CD4-positive, alpha-beta memory T cell (primary cell): ENCODE results near the gene SNX11. TPM values are rescaled to one million over a fixed set of nuclear protein-coding genes. Genes with fewer than 3 reads are reported as not detected.

Experiments used
- CTCF ChIA-PET: fragments of 350-600 bp; sonication (Branson Sonifier 250); formaldehyde crosslinking; loops from one replicate; lab custom pipeline; 2021; ENCODE audit warnings: inconsistent platforms; ENCODE audit not compliant: partially characterized antibody; lab: Charles Lee
- POLR2A ChIA-PET: fragments of 350-600 bp; sonication (Branson Sonifier 250); formaldehyde crosslinking; loops from one replicate; lab custom pipeline; 2021; ENCODE audit not compliant: partially characterized antibody; lab: Charles Lee
- DNase-seq, 5 donors: peaks; one replicate each; pipeline versions ENCODE4 v3.0.0 to v3.0.0-alpha.2; 2020 to 2022; ENCODE audit warnings: mixed read lengths in 1 of 5
- H3K27ac ChIP-seq: one replicate; pipeline ENCODE4 v1.7.0; 2013; ENCODE audit warnings: low read depth, low read length
- H3K27me3 ChIP-seq: 2 replicates; pipeline ENCODE4 v1.7.0; 2013; ENCODE audit warnings: mild to moderate bottlenecking, low read length, moderate library complexity; ENCODE audit not compliant: insufficient read depth
- H3K36me3 ChIP-seq: 2 replicates; pipeline ENCODE4 v1.7.0; 2013; ENCODE audit warnings: mild to moderate bottlenecking, low read length, moderate library complexity; ENCODE audit not compliant: insufficient read depth
- H3K4me1 ChIP-seq: 2 replicates; pipeline ENCODE4 v1.7.0; 2013; ENCODE audit warnings: mild to moderate bottlenecking, low read length, moderate library complexity; ENCODE audit not compliant: insufficient read depth
- H3K4me3 ChIP-seq, 2 donors: one replicate each; pipeline ENCODE4 v1.7.0; 2013; ENCODE audit warnings: low read length in 2 of 2, mild to moderate bottlenecking in 1 of 2
- H3K9me3 ChIP-seq, 2 donors: one replicate each; pipeline ENCODE4 v1.7.0; 2013; ENCODE audit warnings: low read length in 2 of 2, control low read depth in 1 of 2; ENCODE audit not compliant: control insufficient read depth in 1 of 2
- H3K27ac Mint-ChIP-seq, 7 donors: one replicate each; pipeline ENCODE4 v1.8.0; 2020 to 2021; ENCODE audit warnings: mixed read lengths in 7 of 7, mild to moderate bottlenecking in 6 of 7, inconsistent platforms in 3 of 7, moderate library complexity in 3 of 7
- H3K27me3 Mint-ChIP-seq, 2 donors: one replicate each; pipeline ENCODE4 v1.8.0; 2020 to 2021; ENCODE audit warnings: mixed read lengths in 2 of 2
- H3K36me3 Mint-ChIP-seq, 2 donors: one replicate each; pipeline ENCODE4 v1.8.0; 2020 to 2021; ENCODE audit warnings: mixed read lengths in 2 of 2, inconsistent platforms in 1 of 2, mild to moderate bottlenecking in 1 of 2
- H3K4me1 Mint-ChIP-seq, 4 donors: one replicate each; pipeline ENCODE4 v1.8.0; 2020 to 2021; ENCODE audit warnings: mixed read lengths in 4 of 4, mild to moderate bottlenecking in 1 of 4
- H3K4me3 Mint-ChIP-seq, 8 donors: one replicate each; pipeline ENCODE4 v1.8.0; 2020 to 2021; ENCODE audit warnings: mixed read lengths in 8 of 8, mild to moderate bottlenecking in 7 of 8, moderate library complexity in 6 of 8, inconsistent platforms in 3 of 8
- H3K9me3 Mint-ChIP-seq, 8 donors: one replicate each; pipeline ENCODE4 v1.8.0; 2020 to 2021; ENCODE audit warnings: mixed read lengths in 8 of 8, mild to moderate bottlenecking in 5 of 8, inconsistent platforms in 3 of 8, moderate library complexity in 1 of 8
- intact Hi-C: fragments of 100-400 bp; cut with micrococcal nuclease; formaldehyde crosslinking; loops from one replicate; pipeline ENCODE4 v1.15.1; 2023
- polyA plus RNA-seq, 2 donors: library from polyadenylated mRNA; unstranded; fragments of 300-500 nt; fragmentation: Illumina TruSeq; gene quantifications; one replicate each; pipeline ENCODE4 v1.2.3, GENCODE V29; 2021
- total RNA-seq, 2 experiments: library from RNA; stranded (reverse); gene quantifications; one replicate each; pipeline ENCODE4 v1.2.3, GENCODE V29; 2021

The SNX11 gene
- total and polyA plus RNA-seq, 4 experiments from 2014 or later, result 17.9 to 22.0 (median 19.4) TPM

- Histone ChIP-seq H3K27me3 (no peaks in the 10 kb centered on the region), H3K36me3 (peaks cover 30% of the 10 kb centered on the region), H3K4me1 (no peaks in the 10 kb centered on the region), H3K4me3 (no peak overlapping the region), H3K9me3 (no peaks in the 10 kb centered on the region), H3K27ac (no peak overlapping the region)
- intact Hi-C loops, result no loop called here
- Mint-ChIP-seq H3K36me3 (peaks cover 19 to 38% of the 10 kb centered on the region in 2 donors), H3K9me3 (peaks cover 0 to 4% (median 0%) of the 10 kb centered on the region in 8 donors), H3K27ac (peak overlapping the region in 3 of 7 donors; percentile 22 to 75 (median 62)), H3K4me1 (no peaks in the 10 kb centered on the region), H3K4me3 (no peak overlapping the region), H3K27me3 (no peaks in the 10 kb centered on the region)
- no peak for DNase-seq
- ChIA-PET CTCF (interaction anchor here (1.4 kb wide), 1 partner anchor 8 kb away, joined by 3 read pairs; no protein-coding TSS in a partner anchor), POLR2A (interaction anchor here (0.8 kb wide), 1 partner anchor 9 kb away, joined by 3 read pairs; no protein-coding TSS in a partner anchor)
Observed at GRCh38 chr17:48121923-48122664, 14.5 kb downstream of the SNX11 start.

GRCh38 chr17:48122665-48123045 is 15.1 kb downstream of the SNX11 start:
- Mint-ChIP-seq H3K27me3 (no peaks in the 10 kb centered on the region), H3K9me3 (peaks cover 0 to 4% (median 0%) of the 10 kb centered on the region in 8 donors), H3K27ac (peak overlapping the region in 3 of 7 donors; percentile 22 to 75 (median 62)), H3K36me3 (peaks cover 19 to 40% of the 10 kb centered on the region in 2 donors), H3K4me1 (no peaks in the 10 kb centered on the region), H3K4me3 (peak overlapping the region in 1 of 8 donors; percentile 17)
- no peak overlapping the region for H3K4me3 ChIP-seq
- no peak overlapping the region for H3K27ac ChIP-seq
- CTCF ChIA-PET, result interaction anchor here (1.5 to 2.5 kb wide), 4 partner anchors 43 to 97 kb away, joined by 4 to 8 read pairs (median 6); no protein-coding TSS in a partner anchor
- H3K4me1 ChIP-seq, result no peaks in the 10 kb centered on the region
- H3K27me3 ChIP-seq, result no peaks in the 10 kb centered on the region
- DNase-seq, result no peak
- POLR2A ChIA-PET, result interaction anchor here (1.7 kb wide), 1 partner anchor 17 kb away, joined by 7 read pairs; no protein-coding TSS in a partner anchor
- no peaks in the 10 kb centered on the region for H3K9me3 ChIP-seq
- intact Hi-C loops, result no loop called here
- H3K36me3 ChIP-seq, result peaks cover 28% of the 10 kb centered on the region

- POLR2A ChIA-PET, result interaction anchor here (1.0 to 1.7 kb wide), 3 partner anchors 10 to 17 kb away, joined by 3 to 7 read pairs (median 3); partner anchors contain the start of gene SNX11
- no peak for DNase-seq
- Mint-ChIP-seq H3K4me1 (no peaks in the 10 kb centered on the region), H3K9me3 (peaks cover 0 to 4% (median 0%) of the 10 kb centered on the region in 8 donors), H3K36me3 (peaks cover 19 to 36% of the 10 kb centered on the region in 2 donors), H3K27ac (peak overlapping the region in 1 of 7 donors; percentile 14), H3K27me3 (no peaks in the 10 kb centered on the region), H3K4me3 (peak overlapping the region in 1 of 8 donors; percentile 17)
- intact Hi-C loops, result no loop called here
- no peak overlapping the region for H3K4me3 ChIP-seq
- H3K9me3 ChIP-seq, result no peaks in the 10 kb centered on the region
- H3K27ac ChIP-seq, result no peak overlapping the region
- CTCF ChIA-PET, result interaction anchor here (1.5 to 2.5 kb wide), 5 partner anchors 34 to 98 kb away, joined by 4 to 8 read pairs (median 5); no protein-coding TSS in a partner anchor
- H3K27me3 ChIP-seq, result no peaks in the 10 kb centered on the region
- peaks cover 26% of the 10 kb centered on the region for H3K36me3 ChIP-seq
- no peaks in the 10 kb centered on the region for H3K4me1 ChIP-seq
Observed at GRCh38 chr17:48123111-48123510, 15.5 kb downstream of the SNX11 start.

- Mint-ChIP-seq H3K27me3 (no peaks in the 10 kb centered on the region), H3K36me3 (peaks cover 19 to 32% of the 10 kb centered on the region in 2 donors), H3K27ac (peak overlapping the region in 2 of 7 donors; percentile 3 to 74), H3K4me3 (no peak overlapping the region), H3K9me3 (peaks cover 0 to 2% (median 0%) of the 10 kb centered on the region in 8 donors), H3K4me1 (no peaks in the 10 kb centered on the region)
- no peak for DNase-seq
- ChIA-PET CTCF (interaction anchor here (0.6 to 2.5 kb wide), 11 partner anchors 9 to 153 kb away, joined by 3 to 8 read pairs (median 5); partner anchors contain the start of gene CDK5RAP3), POLR2A (interaction anchor here (1.0 to 1.7 kb wide), 3 partner anchors 11 to 18 kb away, joined by 3 to 7 read pairs (median 3); partner anchors contain the start of gene SNX11)
- intact Hi-C loops, result no loop called here
- no peak overlapping the region for H3K27ac ChIP-seq
- H3K4me3 ChIP-seq, result no peak overlapping the region
- H3K9me3 ChIP-seq, result no peaks in the 10 kb centered on the region
- no peaks in the 10 kb centered on the region for H3K27me3 ChIP-seq
- peaks cover 22% of the 10 kb centered on the region for H3K36me3 ChIP-seq
- H3K4me1 ChIP-seq, result no peaks in the 10 kb centered on the region
Observed at GRCh38 chr17:48123776-48124388, 16.3 kb downstream of the SNX11 start.

- H3K27ac Mint-ChIP-seq, result peak overlapping the region in 2 of 7 donors; percentile 13 to 23
- no peak overlapping the region for H3K27ac ChIP-seq
- peaks cover 11% of the 10 kb centered on the region for H3K36me3 ChIP-seq
- CTCF ChIA-PET, result interaction anchor here (13.0 kb wide), 1 partner anchor 45 kb away, joined by 174 read pairs; no protein-coding TSS in a partner anchor
- H3K4me1 ChIP-seq, result no peaks in the 10 kb centered on the region
- POLR2A ChIA-PET, result no interaction called here
- H3K36me3 Mint-ChIP-seq, result peaks cover 12 to 30% of the 10 kb centered on the region in 2 donors
- no peaks in the 10 kb centered on the region for H3K27me3 Mint-ChIP-seq
- H3K4me3 ChIP-seq, result no peak overlapping the region
- H3K4me3 Mint-ChIP-seq, result no peak overlapping the region
- intact Hi-C loops, result no loop called here
- no peaks in the 10 kb centered on the region for H3K9me3 ChIP-seq
- H3K4me1 Mint-ChIP-seq, result peaks cover 0 to under 1% (median 0%) of the 10 kb centered on the region in 4 donors
- no peaks in the 10 kb centered on the region for H3K27me3 ChIP-seq
- peaks cover 0 to 2% (median 0%) of the 10 kb centered on the region in 8 donors for H3K9me3 Mint-ChIP-seq
- DNase-seq, result no peak
Observed at GRCh38 chr17:48125829-48126531, 18.4 kb downstream of the SNX11 start.

GRCh38 chr17:48126532-48126850 is 18.9 kb downstream of the SNX11 start:
- H3K27ac ChIP-seq, result no peak overlapping the region
- Mint-ChIP-seq H3K27me3 (no peaks in the 10 kb centered on the region), H3K4me3 (no peak overlapping the region), H3K27ac (peak overlapping the region in 3 of 7 donors; percentile 13 to 55 (median 23)), H3K9me3 (peaks cover 0 to 2% (median 0%) of the 10 kb centered on the region in 8 donors), H3K4me1 (peaks cover 0 to 5% (median 1%) of the 10 kb centered on the region in 4 donors), H3K36me3 (peaks cover 8 to 30% of the 10 kb centered on the region in 2 donors)
- no peaks in the 10 kb centered on the region for H3K4me1 ChIP-seq
- ChIA-PET POLR2A (no interaction called here), CTCF (interaction anchor here (13.0 kb wide), 1 partner anchor 46 kb away, joined by 174 read pairs; no protein-coding TSS in a partner anchor)
- no peaks in the 10 kb centered on the region for H3K9me3 ChIP-seq
- no peaks in the 10 kb centered on the region for H3K27me3 ChIP-seq
- peaks cover 6% of the 10 kb centered on the region for H3K36me3 ChIP-seq
- intact Hi-C loops, result no loop called here
- H3K4me3 ChIP-seq, result no peak overlapping the region
- no peak for DNase-seq
